HG03354 (cell line): Measurements from ENCODE around the gene TBC1D22A.
"Not testable (repeated sequence)": the region's sequence is repeated elsewhere in the genome, so short reads cannot be mapped to it uniquely, and the experiment has no call there.

Experiments used
- ATAC-seq: cut with Tn5 transposase; IDR thresholded peaks from one replicate; pipeline ENCODE4 v1.9.1; 2021; ENCODE audit warnings: mild to moderate bottlenecking; ENCODE audit not compliant: unreplicated experiment, poor library complexity, severe bottlenecking

The TBC1D22A gene

DNA sequence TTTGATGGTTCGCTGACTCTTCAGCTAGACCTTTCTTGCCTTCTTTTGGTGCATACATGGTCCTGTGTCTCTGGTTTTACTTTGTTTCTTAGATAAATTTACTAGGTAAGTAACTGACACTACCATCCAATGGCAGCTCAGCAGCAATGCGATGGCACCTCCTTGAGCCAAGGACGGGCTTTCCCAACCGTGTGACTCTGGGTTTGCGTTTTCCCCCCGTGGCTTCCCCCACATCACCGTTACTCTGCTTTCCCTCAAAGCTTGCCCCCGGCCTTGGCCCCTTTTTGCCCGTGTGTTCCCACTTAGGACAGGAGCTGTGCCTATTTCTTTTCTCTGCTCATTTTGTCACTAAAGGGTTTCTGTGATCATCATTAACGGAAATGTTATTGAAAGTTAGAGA, 41.5 kb downstream of the TBC1D22A start:
- no peak for ATAC-seq

DNA sequence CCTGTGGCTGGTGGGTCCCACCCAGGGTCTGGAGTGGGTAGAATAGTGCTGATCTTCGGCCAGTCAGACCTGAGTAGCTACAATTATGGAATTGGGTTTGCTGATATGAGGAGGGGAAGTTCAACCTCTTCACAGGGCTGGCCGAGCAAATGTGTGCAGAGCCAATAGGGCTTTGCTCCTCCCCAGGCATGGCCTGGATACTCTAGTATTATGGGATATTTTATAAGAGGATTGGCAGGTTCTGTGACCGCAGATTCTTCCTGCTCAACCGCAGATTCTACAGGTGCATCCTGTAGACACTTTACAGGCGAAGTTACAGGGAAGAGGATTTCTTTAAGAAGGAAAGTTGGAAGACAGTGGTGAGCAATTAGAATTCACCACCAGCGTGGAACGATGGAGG, 44.3 kb downstream of the TBC1D22A start:
- no peak for ATAC-seq

DNA sequence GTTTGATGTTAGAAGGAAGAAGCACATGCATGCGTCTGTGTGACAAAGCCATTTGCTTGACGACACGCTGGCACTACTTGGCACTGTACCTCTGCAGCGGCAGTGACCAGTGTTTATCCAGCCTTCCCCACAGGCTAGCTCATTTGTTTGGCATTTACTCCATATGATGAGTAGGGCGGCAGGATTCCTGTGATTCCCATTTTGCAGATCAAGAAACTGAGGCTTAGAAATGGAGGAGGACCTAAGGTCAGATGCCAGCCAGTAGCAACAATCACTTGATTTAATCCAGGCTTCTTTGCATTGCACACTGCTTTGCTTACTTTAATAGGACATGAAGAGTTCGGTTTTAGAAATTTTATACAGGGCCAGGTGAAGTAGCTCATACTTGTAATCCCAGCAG, 45.0 kb downstream of the TBC1D22A start:
- no peak for ATAC-seq

DNA sequence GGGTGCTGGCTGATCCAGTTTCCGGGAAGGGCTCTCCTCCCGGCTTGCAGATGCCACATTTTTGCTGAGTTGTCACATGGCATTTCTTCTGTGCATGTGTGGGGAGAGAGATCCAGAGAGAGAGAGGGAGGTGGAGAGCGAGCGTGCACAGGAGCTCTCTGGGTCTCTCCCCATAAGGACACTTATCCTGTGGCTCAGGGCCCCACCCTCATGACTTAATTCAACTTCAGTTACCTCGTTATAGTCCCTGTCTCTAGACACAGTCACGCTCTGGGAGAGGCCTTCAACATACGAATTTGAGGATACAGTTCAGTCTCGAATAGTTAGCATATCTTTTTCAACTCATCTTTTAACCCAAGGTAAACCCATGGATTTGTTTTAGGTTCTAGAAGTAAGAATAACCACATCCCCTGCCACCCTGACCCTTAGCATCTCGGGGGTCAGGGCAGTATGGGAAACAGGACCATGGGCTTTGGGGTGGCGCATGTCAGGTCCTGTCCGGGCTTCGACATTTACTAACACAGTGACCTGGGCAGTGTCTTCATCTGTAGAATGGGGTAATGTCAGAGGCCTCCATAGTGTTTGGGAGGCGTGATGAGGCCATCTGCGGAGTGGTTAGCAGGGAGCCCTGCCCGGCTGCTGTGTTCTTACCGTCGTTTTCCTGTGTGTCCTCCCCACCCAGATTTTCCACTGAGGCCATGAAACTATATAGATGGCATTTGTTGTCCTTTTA, 46.9 kb downstream of the TBC1D22A start:
- no peak for ATAC-seq

DNA sequence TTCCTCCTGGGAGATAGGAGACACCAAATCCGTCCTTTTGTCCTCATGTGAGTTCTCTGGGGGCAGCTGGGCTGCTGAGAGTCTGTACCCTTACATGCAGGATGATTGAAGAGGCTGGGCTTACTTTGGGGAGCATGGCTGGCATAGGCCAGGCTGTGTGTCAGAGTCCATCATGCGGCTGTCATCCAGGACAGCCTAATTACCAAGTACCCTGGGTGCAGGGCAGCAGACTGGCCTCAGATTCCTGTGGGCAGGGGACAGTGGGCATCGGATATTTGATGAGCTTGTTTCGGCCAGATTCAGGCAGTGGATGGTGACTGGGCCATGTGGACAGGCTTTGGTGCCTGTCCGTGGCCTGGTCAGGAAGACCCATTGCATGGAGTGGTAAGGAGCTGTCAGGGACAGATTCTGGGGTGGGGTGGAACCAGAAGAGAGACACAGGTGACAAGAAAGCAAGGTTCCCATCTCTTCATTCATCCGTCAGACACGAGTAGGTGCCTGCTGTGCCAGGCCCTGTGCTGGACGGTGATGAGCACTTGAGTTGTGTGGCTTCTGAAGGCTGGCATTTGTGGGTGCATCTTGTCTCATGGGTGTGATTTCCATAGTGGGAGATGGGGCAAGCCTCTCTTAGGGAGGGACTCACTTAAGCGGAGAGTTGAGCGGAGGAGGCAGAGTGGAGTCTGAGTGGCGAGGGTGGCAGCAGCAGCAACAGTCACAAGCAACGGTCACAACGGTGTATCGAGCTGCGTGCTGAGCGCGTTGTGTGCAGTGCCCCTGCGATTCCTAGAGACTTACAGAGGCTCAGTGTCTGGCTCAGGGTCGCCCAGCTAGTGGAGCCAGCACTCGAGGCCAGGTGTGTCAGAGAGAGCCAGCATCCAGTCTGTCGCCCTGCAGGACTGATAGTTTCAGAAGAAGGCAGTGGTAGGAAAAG, 48.7 kb downstream of the TBC1D22A start:
- no peak for ATAC-seq

DNA sequence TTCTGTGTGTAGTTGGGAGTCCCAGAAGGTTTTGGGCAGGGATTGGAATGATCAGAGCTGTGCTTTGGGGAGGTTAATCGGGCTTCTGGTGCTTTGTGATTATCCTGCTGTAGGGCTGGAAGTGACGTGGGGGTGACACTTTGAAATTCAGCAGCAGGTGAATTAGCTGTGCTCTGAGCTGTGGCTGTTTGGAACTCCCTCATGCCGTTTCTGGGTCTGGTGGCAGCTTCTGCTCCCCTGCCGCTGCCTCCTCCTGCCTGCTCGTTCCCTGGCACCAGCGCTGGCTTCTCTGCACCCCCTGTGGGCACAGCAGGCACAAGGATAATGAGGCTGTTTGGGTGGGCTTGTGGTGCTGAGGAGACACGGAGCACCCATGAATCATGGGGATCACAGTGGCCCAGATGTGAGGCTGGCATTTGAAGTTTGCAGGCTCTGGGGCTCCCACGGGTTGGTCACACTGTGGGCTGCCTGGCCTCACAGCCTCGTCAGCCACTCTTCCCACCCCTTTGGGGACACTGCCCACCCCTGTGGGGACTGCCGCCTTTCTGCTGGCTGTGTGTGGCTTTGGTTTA, 49.7 kb downstream of the TBC1D22A start:
- no peak for ATAC-seq

DNA sequence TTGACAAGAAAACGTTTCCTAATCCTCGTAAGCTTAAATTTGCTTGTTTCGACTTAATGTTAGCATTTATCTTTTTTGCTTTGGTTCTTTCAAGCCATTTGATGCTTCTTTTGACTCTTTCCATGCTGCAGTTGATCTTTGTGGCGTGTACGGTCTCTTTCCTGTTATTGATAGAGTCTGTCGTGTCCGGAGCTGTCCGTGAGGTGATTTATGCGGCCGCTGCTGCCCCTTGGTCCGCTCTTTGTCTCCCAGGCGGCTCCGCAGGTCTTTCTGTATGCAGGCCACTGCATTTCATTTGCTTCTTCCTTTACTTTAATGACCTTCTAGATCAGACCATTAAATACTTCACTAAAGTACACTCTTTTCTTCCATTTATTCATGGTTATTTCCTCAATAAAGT, 50.3 kb downstream of the TBC1D22A start:
- ATAC-seq: no peak

DNA sequence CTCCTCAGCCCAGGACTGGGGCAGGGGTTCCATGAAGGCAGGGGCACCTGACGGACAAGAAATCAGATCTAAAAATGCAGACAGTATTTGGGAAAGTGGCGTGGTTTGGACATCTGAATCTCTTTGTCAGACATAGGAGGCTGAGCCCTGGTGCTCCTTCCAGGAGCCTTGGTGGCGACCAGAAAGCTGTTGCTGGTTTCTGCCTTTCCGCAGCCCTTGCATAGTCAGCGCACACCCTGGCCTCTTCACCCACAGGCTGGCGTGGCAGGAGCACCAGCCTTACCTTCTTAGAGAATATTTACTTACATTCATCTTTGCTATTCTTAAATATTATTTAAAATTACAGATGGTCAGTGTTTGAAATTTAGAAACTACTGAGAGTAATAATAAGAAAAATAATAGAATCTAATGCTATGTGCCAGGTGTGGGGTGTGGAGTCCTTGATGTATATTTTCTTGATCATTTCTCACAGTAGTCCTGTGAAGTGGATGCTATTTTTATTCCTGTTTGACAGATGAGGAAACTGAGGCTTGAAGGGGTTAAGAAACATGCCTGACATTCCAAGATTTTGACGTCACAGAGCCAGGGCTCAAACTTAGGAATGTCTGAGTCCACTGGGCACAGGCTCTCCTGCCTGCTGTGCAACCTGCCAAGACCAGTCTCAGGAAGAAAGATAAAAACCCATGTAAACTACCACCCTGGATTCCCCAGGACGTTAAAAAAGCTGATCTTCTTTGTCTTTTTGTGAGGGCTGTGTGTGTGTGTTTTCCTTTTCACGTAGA, 51.6 kb downstream of the TBC1D22A start:
- ATAC-seq: no peak

DNA sequence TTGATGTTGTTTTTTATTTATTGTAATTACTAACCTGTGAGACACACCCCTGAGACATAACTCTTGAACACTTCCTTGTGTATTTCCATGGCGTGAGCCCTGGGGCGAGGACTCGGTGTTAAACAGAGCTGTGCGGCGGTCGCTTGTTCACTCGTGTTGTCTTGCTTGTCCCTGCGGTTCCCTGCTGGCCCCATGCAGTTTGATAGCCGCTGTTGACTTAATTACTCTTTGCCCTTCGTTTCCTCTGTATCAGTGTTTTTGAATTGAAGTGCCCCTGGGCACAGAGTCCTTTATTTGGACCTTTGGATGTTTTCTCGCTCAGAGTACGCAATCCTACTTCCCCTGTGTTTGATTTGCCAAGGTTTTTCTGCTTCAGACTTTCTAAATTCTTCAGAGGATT, 52.7 kb downstream of the TBC1D22A start:
- no peak for ATAC-seq

DNA sequence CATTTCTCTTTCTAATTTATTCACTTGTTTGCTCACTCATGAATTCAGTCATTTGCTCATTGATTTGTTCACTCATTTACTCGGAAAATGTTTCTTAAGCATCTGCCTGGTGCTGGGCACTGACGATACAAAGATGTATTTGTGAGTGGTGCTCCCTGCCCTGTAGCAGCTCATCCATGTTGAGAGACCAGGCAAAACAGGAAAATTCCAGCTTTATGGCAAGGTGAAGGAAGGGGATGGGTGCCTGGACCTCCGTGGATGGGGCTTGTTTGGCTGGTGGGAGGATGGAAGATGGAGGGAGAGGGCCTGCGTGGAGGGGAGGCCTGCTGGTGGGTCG, 53.1 kb downstream of the TBC1D22A start:
- no peak for ATAC-seq

DNA sequence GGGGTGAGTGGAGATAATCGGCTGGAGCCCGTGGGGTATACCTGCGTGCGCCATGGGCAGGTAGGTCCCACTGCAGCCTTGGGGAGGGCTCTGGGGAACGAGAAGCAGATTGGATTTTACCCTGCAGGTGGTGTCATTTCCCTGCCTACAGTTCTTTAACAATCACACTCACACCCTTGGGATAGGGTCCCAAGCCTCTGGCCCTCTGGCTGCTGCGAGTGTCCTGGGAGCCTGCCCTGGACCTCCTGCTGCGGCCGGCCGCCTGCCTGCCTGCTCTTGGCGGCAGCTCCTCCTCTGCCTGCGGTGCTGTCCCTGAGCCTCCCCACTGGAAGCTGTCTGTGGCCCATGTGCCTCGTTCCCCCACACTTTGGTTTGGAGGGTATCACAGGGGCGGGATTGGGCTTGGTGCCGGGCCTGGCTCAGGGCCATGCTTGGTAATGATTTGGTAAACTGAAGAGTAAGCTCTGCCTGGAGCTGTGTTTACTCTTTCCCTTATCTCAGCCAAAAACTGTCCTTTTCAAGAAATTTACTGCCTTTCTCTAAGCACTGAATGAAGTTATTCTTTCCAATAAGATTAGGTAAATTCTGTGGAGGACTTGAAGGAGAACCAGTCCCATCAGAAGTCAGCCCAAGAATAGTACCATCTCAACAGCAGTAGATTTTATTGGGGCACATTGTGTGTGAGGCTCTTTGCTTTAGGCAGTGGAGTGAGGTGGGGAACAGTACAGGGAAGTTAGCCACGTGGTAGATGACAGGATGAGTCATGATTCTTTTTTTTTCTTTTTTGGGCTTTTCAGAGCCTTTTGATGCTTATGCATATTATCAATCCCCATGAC, 53.7 kb downstream of the TBC1D22A start:
- ATAC-seq: no peak

DNA sequence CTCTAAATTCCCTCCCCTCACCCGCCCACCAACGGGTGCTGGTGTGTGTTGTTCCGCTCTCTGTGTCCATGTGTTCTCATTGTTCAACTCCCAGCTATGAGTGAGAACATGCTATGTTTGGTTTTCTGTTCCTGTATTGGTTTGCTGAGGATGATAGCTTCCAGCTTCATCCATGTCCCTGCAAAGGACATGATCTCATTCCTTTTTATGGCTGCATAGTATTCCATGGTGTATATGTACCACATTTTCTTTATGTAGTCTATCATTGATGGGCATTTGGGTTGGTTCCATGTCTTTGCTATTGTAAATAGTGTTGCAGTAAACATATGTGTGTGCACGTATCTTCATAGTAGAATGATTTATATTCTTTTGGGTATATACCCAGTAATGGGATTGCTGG, 54.9 kb downstream of the TBC1D22A start:
- not testable (repeated sequence) for ATAC-seq

DNA sequence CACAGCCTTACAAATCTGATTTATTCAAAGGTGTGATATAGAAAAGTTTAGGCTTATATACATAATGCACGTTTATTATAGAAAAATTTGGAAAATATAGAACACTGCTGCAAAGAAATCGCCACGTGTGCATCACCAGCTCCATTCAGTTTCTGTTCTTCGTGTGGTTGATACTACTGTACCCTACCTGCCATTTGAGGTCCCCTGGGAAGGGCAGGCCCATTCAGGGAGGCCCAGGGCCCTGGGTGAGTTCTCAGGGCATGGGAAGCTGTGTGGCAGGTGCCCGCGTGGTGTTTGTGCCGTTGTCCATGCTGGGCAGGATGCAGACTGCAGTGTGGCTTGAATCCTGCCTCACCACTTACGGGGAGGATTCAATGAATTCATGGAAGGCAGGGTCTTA, 60.8 kb downstream of the TBC1D22A start:
- ATAC-seq: no peak

DNA sequence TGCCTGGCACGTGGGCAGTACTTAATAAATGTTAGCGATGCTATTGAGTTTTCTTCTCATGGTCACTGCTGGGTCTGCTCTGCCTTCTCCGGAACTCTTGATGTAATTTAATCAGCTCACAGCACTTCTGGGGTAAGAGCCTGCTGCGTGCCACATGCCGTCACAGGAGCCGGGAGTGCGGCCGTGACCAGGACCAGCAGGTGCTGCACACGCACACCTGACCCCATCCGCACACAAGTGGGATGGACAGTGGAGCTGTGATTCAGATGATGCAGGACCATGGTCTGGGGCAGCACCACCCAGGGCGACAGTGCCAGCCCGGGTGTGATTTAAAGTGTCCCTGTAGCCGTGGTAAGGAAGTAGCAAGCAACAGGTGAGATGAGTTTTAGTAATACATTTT, 61.2 kb downstream of the TBC1D22A start:
- no peak for ATAC-seq

DNA sequence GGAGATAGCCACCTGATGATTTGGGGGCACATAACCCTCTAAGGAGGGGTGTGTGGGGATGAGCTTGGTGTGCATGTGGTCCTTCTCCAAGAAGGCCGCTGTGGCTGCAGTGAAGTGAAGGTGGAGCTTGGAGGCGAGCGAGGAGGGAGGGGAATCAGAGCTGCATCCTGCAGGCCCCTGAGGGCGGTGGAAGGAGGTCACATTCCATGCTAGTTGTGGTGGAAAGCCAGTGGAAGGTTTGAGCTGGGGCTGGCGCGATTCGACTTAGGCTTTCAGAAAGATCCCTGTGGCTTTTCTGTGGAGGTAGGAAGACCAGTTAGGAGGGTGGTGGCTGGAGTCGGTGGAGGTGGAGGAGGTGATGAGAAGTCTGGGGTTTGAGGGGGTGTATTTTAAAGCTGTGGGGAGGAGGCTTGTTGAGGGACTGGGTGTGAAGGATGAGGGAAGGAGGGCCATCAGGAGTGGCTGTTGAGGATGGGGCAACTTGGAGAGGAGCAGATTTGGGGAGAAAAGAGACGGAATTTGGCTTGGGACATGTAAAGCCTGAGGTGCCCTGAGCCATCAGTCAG, 62.0 kb downstream of the TBC1D22A start:
- ATAC-seq: no peak

DNA sequence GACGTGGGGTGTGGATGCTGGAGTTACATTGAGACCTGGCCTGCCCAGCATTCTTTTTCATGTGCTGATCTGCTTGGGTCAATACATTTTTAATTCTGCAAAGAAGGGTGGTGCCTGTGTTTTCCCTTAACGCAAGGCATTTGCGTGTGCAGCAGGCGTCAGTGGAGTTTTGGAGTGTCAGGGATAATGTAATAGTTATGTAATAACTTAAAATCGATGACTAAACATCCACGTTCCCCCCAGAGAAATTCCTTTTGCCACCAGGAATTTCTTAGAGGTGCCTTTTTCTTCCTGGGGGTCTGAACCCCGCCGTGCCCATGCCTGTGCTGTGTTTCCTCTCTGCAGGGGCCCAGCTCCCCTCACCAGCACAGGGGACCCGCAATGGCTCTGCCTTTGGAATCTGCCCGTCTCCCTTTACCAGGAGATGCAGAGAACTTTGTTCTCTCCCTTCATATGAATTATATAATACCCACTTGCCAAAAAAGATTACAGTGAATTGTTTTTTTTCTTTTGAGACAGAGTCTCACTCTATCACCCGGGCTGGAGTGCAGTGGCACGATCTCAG, 62.6 kb downstream of the TBC1D22A start:
- no peak for ATAC-seq

DNA sequence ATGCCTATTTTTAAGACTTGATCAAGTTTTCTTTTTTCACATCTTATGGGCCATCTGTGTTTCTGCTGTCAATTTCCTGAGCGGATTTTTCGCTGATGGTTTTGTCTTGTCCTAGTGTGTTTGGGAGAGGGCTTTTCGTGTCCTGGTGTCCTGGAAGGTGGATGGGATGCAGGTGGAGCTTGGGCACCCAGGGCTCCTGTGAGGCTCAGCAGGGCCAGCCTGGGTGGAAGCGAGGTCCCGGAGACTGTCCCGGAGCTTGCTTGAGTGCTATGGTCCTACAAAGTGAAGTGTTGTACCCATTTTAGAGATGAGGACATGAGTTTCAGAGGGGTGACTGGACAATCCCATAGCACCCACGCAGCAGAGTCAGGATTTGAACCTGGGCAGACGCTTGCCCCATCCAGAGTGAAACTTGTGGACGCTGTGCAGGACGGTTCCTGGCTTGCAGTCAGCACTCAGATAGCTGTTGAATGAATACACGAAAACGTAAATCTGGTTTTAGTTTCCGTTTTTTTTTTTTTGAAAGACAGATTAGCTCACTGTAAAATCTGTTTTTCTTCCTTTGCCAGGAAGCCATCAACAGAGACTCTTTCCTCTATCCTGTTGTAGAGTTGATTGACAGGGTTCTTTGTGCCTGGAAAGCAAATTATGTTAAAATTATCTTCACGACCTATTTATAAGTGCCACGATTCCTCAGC, 64.1 kb downstream of the TBC1D22A start:
- ATAC-seq: no peak

DNA sequence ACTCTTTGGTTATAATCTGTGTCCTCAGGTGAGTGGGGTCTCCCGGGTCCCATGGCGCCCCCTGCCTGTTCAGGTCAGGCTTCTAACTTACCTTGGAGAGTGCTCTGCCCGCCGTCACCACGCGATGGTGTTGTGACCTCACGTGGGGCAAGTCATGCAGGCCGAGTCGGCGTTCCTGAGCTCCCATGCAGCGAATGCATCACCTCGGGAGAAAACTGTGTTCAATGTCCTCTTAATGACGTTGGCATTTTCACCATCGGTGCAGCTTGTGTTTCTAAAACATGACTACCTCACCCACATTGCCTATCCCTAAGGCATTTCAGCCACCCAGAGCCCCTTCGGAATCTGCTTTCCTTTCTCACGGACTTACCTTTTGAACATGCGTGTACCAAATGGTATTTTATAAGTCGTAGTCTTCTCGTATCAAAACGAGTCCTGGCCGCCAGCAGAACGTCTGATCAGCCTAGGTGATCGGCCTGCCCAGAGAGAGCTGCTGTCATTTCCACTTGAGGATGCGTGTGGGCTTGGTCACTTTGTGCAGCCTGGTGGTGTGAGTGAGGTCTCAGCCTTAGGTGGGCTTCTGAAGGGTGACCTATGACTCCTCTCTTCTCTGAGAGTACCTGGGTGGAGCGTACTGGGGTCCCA, 64.8 kb downstream of the TBC1D22A start:
- ATAC-seq: no peak
